ENCODE data around the gene TCP1. TPM values are rescaled to one million over a fixed set of nuclear protein-coding genes. Genes with fewer than 3 reads are reported as not detected.
A peak's percentile ranks its signal among the peaks of the same experiment; 100 is the strongest.

Gene TCP1
- total and polyA plus RNA-seq, 2 experiments from 2014 or later, result 130 to 164 TPM

DNA sequence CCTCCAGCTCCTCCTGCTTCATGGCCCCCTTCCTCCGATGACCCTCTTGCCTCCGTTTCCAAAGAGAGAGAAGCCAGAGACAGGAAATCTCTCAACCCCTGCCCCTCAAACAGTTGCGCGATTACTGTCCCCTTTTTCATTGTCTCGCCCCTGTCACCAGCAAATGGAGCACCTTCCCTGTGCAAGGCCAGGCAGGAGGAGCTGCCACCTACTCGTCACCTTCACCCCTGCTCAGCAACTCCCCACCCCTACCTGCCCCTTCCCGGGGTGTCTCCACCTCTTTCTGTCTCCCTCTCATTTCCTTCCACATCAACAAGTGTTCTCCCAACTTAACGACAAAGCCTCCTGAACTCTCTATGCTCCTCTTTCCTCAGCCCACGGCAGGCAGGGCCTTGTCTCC is 24.4 kb upstream of the TCP1 start:
- no peak overlapping the region for H3K4me3 ChIP-seq
- no peak for DNase-seq (ENCODE audit: low read depth in 1 of 2, low spot score in 1 of 2)
- no peaks in the 10 kb centered on the region for H3K27me3 ChIP-seq
- peaks cover 7% of the 10 kb centered on the region for H3K4me1 ChIP-seq (ENCODE audit: low read depth)
- no peak overlapping the region for H3K27ac ChIP-seq
- TF ChIP-seq, protein P1, sequence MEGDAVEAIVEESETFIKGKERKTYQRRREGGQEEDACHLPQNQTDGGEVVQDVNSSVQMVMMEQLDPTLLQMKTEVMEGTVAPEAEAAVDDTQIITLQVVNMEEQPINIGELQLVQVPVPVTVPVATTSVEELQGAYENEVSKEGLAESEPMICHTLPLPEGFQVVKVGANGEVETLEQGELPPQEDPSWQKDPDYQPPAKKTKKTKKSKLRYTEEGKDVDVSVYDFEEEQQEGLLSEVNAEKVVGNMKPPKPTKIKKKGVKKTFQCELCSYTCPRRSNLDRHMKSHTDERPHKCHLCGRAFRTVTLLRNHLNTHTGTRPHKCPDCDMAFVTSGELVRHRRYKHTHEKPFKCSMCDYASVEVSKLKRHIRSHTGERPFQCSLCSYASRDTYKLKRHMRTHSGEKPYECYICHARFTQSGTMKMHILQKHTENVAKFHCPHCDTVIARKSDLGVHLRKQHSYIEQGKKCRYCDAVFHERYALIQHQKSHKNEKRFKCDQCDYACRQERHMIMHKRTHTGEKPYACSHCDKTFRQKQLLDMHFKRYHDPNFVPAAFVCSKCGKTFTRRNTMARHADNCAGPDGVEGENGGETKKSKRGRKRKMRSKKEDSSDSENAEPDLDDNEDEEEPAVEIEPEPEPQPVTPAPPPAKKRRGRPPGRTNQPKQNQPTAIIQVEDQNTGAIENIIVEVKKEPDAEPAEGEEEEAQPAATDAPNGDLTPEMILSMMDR (IDR thresholded peaks at IDR 0.05; ENCODE audit: low read depth, low read length), result no peak
- no peaks in the 10 kb centered on the region for H3K9me3 ChIP-seq (ENCODE audit: low read depth)
- no peaks in the 10 kb centered on the region for H3K36me3 ChIP-seq

DNA sequence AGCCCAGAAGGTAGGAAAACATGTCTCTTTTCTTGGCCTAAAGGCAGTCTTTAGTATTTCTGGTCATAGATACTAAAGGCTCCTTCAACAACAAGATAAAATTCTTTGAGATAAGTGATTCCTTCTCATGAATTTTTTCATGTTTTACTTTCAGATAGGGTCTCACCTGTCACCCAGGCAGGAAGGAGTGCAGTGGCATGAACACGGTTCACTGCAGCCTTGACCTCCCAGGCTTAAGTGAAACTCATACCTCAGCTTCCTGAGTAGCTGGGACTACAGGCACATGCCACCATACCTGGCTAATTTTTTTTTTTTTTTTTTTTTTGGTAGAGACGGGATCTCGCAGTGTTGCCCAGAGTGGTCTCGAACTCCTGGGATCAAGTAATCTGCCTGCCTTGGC is 19.7 kb upstream of the TCP1 start:
- H3K4me1 ChIP-seq (ENCODE audit: low read depth), result no peaks in the 10 kb centered on the region
- H3K27me3 ChIP-seq, result no peaks in the 10 kb centered on the region
- TF ChIP-seq, protein P1 (IDR thresholded peaks at IDR 0.05; ENCODE audit: low read depth, low read length), result no peak
- no peak overlapping the region for H3K4me3 ChIP-seq
- H3K9me3 ChIP-seq (ENCODE audit: low read depth), result no peaks in the 10 kb centered on the region
- no peak overlapping the region for H3K27ac ChIP-seq
- no peaks in the 10 kb centered on the region for H3K36me3 ChIP-seq
- DNase-seq (ENCODE audit: low read depth in 1 of 2, low spot score in 1 of 2), result no peak

DNA sequence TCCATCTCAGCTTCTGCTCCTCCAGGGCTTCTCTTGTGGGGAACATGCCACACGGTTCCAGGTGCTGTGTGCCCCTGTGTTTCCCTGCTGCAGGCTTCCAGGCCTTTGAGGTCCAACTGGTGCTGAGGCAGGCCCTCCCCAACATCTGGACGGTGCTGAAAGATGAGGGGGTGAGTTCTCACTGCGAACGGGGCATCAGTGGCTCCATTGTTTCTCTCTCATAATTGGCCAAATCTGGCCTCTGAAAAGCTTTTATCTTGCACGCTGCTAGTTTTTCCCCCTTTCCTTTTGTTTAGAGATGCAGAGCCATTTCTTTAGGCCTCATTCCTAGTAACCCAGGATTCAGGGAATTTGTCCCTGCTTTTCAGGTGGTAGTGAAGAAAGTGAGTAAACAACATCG is 19.2 kb upstream of the TCP1 start:
- Histone ChIP-seq H3K9me3 (ENCODE audit: low read depth) (no peaks in the 10 kb centered on the region), H3K4me1 (ENCODE audit: low read depth) (no peaks in the 10 kb centered on the region), H3K27me3 (no peaks in the 10 kb centered on the region), H3K36me3 (no peaks in the 10 kb centered on the region), H3K4me3 (no peak overlapping the region), H3K27ac (no peak overlapping the region)
- no peak for DNase-seq (ENCODE audit: low read depth in 1 of 2, low spot score in 1 of 2)
- TF ChIP-seq, protein P1 (IDR thresholded peaks at IDR 0.05; ENCODE audit: low read depth, low read length), result no peak

DNA sequence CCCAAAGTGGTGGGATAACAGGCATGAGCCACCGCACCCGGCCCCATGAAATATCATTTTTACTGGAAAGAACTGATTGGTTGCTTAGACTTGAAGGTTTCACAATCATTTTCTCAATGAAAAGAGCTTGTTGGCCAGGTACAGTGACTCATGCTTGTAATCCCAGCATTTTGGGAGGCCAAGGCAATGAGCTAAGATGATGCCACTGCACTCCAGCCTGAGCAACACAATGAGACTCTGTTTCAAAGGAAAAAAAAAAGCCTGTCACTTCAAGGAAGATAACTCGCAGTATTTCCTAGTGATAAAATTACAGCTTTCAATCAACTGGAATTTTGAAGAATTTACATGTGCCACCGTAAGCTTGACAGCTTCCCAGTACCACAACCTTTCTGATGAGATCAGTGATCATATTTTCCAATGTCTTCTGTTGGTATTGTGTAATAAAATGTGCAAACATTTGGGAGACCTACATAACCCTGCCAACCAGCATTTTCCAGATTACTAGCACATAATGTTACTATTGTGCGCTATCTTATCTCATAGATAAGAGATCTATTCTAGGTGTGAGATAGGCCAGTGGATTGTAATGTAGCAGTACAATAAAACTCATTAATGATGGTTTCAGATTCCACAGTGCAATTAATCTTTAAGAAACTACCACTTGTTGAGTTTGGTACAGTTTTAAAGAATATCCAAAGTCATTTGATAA is 17.9 kb upstream of the TCP1 start:
- no peaks in the 10 kb centered on the region for H3K9me3 ChIP-seq (ENCODE audit: low read depth)
- H3K4me1 ChIP-seq (ENCODE audit: low read depth), result no peaks in the 10 kb centered on the region
- H3K36me3 ChIP-seq, result no peaks in the 10 kb centered on the region
- peak in 1 of 2 donors; percentile 60 for DNase-seq (ENCODE audit: low read depth in 1 of 2, low spot score in 1 of 2)
- H3K4me3 ChIP-seq, result no peak overlapping the region
- H3K27ac ChIP-seq, result no peak overlapping the region
- no peaks in the 10 kb centered on the region for H3K27me3 ChIP-seq
- TF ChIP-seq, protein P1 (IDR thresholded peaks at IDR 0.05; ENCODE audit: low read depth, low read length), result no peak

DNA sequence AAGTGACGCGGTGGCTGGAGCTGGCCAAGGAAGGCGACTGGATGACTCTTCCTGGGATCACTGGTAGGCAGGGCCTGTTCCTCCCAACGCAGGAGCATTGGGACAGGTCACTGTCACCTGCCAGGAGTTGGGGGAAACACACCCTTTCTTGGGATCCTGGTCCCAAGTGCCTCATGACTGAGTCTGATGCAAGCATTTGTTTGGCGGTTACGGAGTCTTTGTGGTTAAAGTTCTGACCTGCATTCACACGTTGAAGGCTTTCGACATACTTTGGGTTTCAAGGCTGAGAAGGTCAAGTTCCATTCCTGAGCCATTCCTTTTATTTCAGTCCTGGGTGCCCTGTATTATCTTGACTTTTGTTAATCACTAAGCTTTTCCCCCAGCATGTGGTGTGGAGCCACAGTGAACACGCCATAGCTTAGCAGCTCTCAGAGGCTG is 16.6 kb upstream of the TCP1 start:
- H3K4me3 ChIP-seq, result no peak overlapping the region
- no peaks in the 10 kb centered on the region for H3K27me3 ChIP-seq
- DNase-seq (ENCODE audit: low read depth in 1 of 2, low spot score in 1 of 2), result peak in 1 of 2 donors; percentile 83

More for the DNA sequence above, 16.6 kb upstream of the TCP1 start:
- no peak overlapping the region for H3K27ac ChIP-seq
- no peaks in the 10 kb centered on the region for H3K9me3 ChIP-seq (ENCODE audit: low read depth)
- TF ChIP-seq, protein P1 (IDR thresholded peaks at IDR 0.05; ENCODE audit: low read depth, low read length), result no peak
- no peaks in the 10 kb centered on the region for H3K4me1 ChIP-seq (ENCODE audit: low read depth)
- H3K36me3 ChIP-seq, result no peaks in the 10 kb centered on the region

Measured in cardiac muscle cell (in vitro differentiated cells and primary cell).